Sigmoid colon (tissue), 4 donors: Measurements from ENCODE around the gene TFAP2D.

Source experiments
- EP300 ChIP-seq, 4 donors: sonication (generic); formaldehyde crosslinking; IDR thresholded peaks; one replicate each; pipeline ENCODE4 v1.6.1; 2017; ENCODE audit warnings: antibody characterized with exemption in 4 of 4
- POLR2A ChIP-seq, 2 donors: fragments of 450-650 bp; IDR thresholded peaks; one replicate each; pipeline ENCODE4 v1.6.1; 2016; ENCODE audit warnings: antibody characterized with exemption in 2 of 2, mild to moderate bottlenecking in 2 of 2, moderate library complexity in 2 of 2
- POLR2AphosphoS5 ChIP-seq, 4 donors: sonication (generic); formaldehyde crosslinking; IDR thresholded peaks; one replicate each; pipeline ENCODE4 v1.6.1; 2017; ENCODE audit warnings: antibody characterized with exemption in 4 of 4
- TF ChIP-seq, protein P1 (sequence below), 4 experiments: fragments of 450-650 bp in 3 of 4; fragments of 200-600 bp in 1 of 4; IDR thresholded peaks; one replicate each; pipeline ENCODE4 v1.5.1; 2016 to 2019; ENCODE audit warnings: antibody characterized with exemption in 4 of 4, mild to moderate bottlenecking in 3 of 4, moderate library complexity in 2 of 4

DNA sequence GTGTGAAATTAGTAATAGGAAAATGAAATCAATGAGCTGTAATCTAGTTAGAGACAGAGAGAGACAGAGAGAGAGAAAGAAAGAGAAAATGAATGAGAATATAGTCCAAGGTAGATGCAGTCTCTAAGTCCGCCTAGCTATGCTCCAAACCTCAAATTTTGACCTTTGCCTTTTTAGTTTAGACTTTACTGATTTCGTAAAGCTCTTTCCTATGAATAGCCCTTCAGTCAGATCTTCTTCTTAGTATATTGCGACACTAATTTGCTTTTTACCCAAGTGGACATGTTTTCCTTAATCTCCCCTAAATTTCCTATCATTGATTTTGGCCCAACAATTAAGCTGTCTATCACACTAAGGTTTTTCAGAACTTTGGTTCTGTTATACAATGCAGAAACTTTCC is 49.5 kb downstream of the TFAP2D start:
- TF ChIP-seq, protein P1, sequence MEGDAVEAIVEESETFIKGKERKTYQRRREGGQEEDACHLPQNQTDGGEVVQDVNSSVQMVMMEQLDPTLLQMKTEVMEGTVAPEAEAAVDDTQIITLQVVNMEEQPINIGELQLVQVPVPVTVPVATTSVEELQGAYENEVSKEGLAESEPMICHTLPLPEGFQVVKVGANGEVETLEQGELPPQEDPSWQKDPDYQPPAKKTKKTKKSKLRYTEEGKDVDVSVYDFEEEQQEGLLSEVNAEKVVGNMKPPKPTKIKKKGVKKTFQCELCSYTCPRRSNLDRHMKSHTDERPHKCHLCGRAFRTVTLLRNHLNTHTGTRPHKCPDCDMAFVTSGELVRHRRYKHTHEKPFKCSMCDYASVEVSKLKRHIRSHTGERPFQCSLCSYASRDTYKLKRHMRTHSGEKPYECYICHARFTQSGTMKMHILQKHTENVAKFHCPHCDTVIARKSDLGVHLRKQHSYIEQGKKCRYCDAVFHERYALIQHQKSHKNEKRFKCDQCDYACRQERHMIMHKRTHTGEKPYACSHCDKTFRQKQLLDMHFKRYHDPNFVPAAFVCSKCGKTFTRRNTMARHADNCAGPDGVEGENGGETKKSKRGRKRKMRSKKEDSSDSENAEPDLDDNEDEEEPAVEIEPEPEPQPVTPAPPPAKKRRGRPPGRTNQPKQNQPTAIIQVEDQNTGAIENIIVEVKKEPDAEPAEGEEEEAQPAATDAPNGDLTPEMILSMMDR (IDR thresholded peaks at IDR 0.05), result no peak
- no peak for TF ChIP-seq POLR2A (IDR thresholded peaks at IDR 0.05)
- no peak for TF ChIP-seq POLR2AphosphoS5 (IDR thresholded peaks at IDR 0.05)
- TF ChIP-seq EP300 (IDR thresholded peaks at IDR 0.05), result no peak
